ENCODE data around the gene RC3H1.

- TF ChIP-seq CTCF (IDR thresholded peaks at IDR 0.05; ENCODE audit: low read depth, low read length): no peak
- TF ChIP-seq MYC (IDR thresholded peaks at IDR 0.05; ENCODE audit: low read depth, low read length): no peak
- no peak for TF ChIP-seq POLR2A (IDR thresholded peaks at IDR 0.05; ENCODE audit: extremely low read depth, insufficient read length)
- no peak for TF ChIP-seq MAX (IDR thresholded peaks at IDR 0.05; ENCODE audit: low read depth, low read length)
Observed at GRCh38 chr1:174021591-174022079, 522 bp downstream of the RC3H1 start.

Measured in NB4 (cell line).